Immature natural killer cell (primary cell): Measurements from ENCODE around the gene RAPGEF2. TPM values are rescaled to one million over a fixed set of nuclear protein-coding genes. Genes with fewer than 3 reads are reported as not detected.
"Not testable (repeated sequence)": the region's sequence is repeated elsewhere in the genome, so short reads cannot be mapped to it uniquely, and the experiment has no call there.

Experiments
- DNase-seq, 3 donors: peaks; one replicate each; pipeline ENCODE4 v3.0.0; 2022; ENCODE audit warnings: mixed read lengths in 1 of 3
- H3K27ac Mint-ChIP-seq, 6 donors: one replicate each; pipeline ENCODE4 v1.8.0; 2020; ENCODE audit warnings: mixed read lengths in 6 of 6, mild to moderate bottlenecking in 5 of 6, inconsistent platforms in 4 of 6, moderate library complexity in 3 of 6
- H3K27me3 Mint-ChIP-seq, 3 donors: one replicate each; pipeline ENCODE4 v1.8.0; 2020 to 2021; ENCODE audit warnings: low read depth in 3 of 3, mild to moderate bottlenecking in 3 of 3, mixed read lengths in 3 of 3, moderate library complexity in 3 of 3, inconsistent platforms in 1 of 3
- H3K36me3 Mint-ChIP-seq, 3 donors: one replicate each; pipeline ENCODE4 v1.8.0; 2020; ENCODE audit warnings: mixed read lengths in 3 of 3, inconsistent platforms in 2 of 3, mild to moderate bottlenecking in 2 of 3
- H3K4me1 Mint-ChIP-seq, 2 donors: one replicate each; pipeline ENCODE4 v1.8.0; 2020; ENCODE audit warnings: inconsistent platforms in 2 of 2, mild to moderate bottlenecking in 2 of 2, mixed read lengths in 2 of 2, moderate library complexity in 1 of 2
- H3K4me3 Mint-ChIP-seq, 5 donors: one replicate each; pipeline ENCODE4 v1.8.0; 2020; ENCODE audit warnings: mild to moderate bottlenecking in 5 of 5, mixed read lengths in 5 of 5, inconsistent platforms in 3 of 5, moderate library complexity in 3 of 5
- H3K9me3 Mint-ChIP-seq, 6 donors: one replicate each; pipeline ENCODE4 v1.8.0; 2020; ENCODE audit warnings: mild to moderate bottlenecking in 6 of 6, mixed read lengths in 6 of 6, inconsistent platforms in 4 of 6, moderate library complexity in 3 of 6
- polyA plus RNA-seq, 3 donors: library from polyadenylated mRNA; unstranded; fragments of 300-500 nt; fragmentation: Illumina TruSeq; gene quantifications; one replicate each; pipeline ENCODE4 v1.2.3, GENCODE V29; 2021

RAPGEF2 gene
- polyA plus RNA-seq, 3 donors from 2014 or later: 0.22 to 1.7 (median 0.46) TPM

DNA sequence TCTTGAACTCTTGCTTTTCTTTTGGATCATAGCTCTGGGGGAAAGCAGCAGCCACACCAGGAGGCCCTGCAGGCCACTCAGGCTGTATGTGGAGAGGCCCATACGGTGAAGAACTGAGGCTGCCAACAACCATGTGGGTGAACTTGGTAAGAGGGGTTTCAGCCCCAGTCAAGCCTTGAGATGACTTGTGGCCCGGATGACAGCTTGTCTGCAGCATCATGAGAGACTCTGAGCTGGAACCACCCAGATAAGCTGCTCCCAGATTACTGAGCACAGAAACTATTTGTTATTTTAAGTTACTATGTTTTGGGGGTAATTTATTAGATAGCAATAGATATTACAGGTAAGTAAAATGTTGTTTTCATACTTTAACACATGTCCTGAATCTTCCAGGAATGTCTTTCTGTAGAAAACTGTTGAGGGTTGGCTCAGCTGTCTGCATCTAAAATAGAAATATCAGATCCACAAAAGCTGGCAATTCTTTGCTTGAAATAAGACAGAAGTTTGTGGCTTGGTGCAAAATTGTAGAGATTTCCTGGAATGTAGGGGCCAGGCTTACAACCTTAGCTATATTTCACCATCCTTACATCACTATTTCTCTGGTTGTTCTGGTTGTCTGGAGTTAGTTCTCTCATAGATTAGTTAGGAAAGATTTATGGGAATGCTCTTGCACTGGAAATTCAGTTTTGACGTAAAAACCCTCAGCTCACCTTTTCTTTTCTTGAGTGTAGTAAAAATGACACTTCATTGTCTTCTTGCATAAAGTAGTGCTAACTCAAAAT lies 272.1 kb downstream of the RAPGEF2 start:
- H3K27me3 Mint-ChIP-seq: peaks cover 1 to 4% (median 2%) of the 10 kb centered on the region in 3 donors
- H3K27ac Mint-ChIP-seq: no peak overlapping the region
- H3K9me3 Mint-ChIP-seq: no peaks in the 10 kb centered on the region
- no peak for DNase-seq
- H3K4me1 Mint-ChIP-seq: no peaks in the 10 kb centered on the region
- no peak overlapping the region for H3K4me3 Mint-ChIP-seq
- H3K36me3 Mint-ChIP-seq: no peaks in the 10 kb centered on the region

DNA sequence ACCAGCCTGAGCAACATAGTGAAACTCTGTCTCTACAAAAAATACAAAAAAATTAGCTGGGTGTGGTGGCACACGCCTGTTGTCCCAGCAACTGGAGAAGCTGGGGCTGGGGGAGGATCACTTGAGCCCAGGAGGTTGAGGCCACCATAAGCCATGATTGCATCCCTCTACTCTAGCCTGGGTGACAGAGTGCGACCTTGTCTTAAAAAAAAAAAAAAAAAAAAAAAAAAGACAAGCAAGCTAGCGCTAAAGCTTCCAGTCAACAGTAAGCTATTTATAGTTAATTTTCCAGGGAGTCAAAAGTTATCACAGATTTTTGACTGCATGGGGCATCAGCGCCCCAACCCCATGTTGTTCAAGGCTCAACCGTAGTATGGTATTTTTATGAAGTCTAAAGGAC lies 273.4 kb downstream of the RAPGEF2 start:
- no peak for DNase-seq
- Mint-ChIP-seq H3K27me3 (peaks cover 0 to 4% (median 2%) of the 10 kb centered on the region in 3 donors), H3K36me3 (no peaks in the 10 kb centered on the region), H3K4me3 (no peak overlapping the region), H3K9me3 (no peaks in the 10 kb centered on the region), H3K27ac (no peak overlapping the region), H3K4me1 (no peaks in the 10 kb centered on the region)

DNA sequence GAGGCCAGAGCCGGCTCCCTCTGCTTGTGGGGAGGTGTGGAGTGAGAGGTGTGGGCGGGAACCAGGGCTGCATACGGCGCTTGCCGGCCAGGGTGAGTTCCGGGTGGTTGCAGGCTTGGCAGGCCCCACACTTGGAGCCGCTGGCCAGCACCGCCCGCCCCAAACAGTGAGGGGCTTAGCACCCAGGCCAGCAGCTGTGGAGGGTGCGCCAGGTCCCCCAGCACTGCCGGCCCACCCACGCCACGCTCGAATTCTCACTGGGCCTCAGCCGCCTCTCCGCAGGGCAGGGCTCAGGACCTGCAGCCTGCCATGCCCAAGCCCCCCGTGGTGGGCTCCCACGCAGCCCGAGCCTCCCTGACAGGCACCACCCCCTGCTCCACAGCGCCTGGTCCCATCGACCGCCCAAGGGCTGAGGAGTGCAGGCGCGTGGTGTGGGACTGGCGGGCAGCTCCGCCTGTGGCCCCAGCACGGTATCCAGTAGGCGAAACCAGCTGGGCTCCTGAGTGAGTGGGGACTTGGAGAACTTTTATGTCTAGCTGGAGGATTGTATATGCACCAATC lies 275.3 kb downstream of the RAPGEF2 start:
- Mint-ChIP-seq H3K9me3 (peaks cover 0 to 4% (median 0%) of the 10 kb centered on the region in 6 donors), H3K27ac (no peak overlapping the region), H3K27me3 (peaks cover 0 to 2% (median 2%) of the 10 kb centered on the region in 3 donors), H3K4me3 (no peak overlapping the region), H3K4me1 (peaks cover 0 to 2% of the 10 kb centered on the region in 2 donors), H3K36me3 (no peaks in the 10 kb centered on the region)
- no peak for DNase-seq

DNA sequence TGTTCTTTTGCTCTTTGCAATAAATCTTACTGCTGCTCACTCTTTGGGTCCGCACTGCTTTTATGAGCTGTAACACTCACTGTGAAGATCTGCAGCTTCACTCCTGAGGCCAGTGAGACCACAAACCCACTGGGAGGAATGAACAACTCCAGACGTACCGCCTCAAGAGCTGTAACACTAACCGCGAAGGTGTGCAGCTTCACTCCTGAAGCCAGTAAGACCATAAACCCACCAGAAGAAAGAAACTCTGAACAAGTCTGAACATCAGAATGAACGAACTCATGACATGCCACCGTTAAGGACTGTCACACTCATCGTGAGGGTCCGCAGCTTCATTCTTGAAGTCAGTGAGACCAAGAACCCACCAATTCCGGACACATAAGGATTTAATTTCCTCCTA lies 276.2 kb downstream of the RAPGEF2 start:
- not testable (repeated sequence) for H3K27me3 Mint-ChIP-seq, DNase-seq, H3K9me3 Mint-ChIP-seq, H3K27ac Mint-ChIP-seq, H3K4me3 Mint-ChIP-seq, H3K36me3 Mint-ChIP-seq, H3K4me1 Mint-ChIP-seq

- peaks cover 0 to 2% of the 10 kb centered on the region in 2 donors for H3K4me1 Mint-ChIP-seq
- no peak for DNase-seq
- H3K36me3 Mint-ChIP-seq: no peaks in the 10 kb centered on the region
- H3K27ac Mint-ChIP-seq: no peak overlapping the region
- no peak overlapping the region for H3K4me3 Mint-ChIP-seq
- H3K9me3 Mint-ChIP-seq: peaks cover 0 to 4% (median 0%) of the 10 kb centered on the region in 6 donors
- peaks cover 0 to 2% (median 2%) of the 10 kb centered on the region in 3 donors for H3K27me3 Mint-ChIP-seq
Measured at GRCh38 chr4:159379836-159380235, 277.0 kb downstream of the RAPGEF2 start.

- Mint-ChIP-seq H3K36me3 (no peaks in the 10 kb centered on the region), H3K4me3 (no peak overlapping the region), H3K9me3 (peaks cover 0 to 15% (median 6%) of the 10 kb centered on the region in 6 donors), H3K4me1 (peaks cover 0 to 2% of the 10 kb centered on the region in 2 donors), H3K27ac (no peak overlapping the region), H3K27me3 (peaks cover 3 to 6% (median 3%) of the 10 kb centered on the region in 3 donors)
- DNase-seq: no peak
Measured at GRCh38 chr4:159382856-159383561, 280.1 kb downstream of the RAPGEF2 start.

GRCh38 chr4:159383562-159383931 lies 280.7 kb downstream of the RAPGEF2 start:
- Mint-ChIP-seq H3K36me3 (no peaks in the 10 kb centered on the region), H3K4me3 (no peak overlapping the region), H3K27ac (no peak overlapping the region), H3K4me1 (peaks cover 0 to 2% of the 10 kb centered on the region in 2 donors), H3K27me3 (peaks cover 3 to 6% (median 3%) of the 10 kb centered on the region in 3 donors), H3K9me3 (peaks cover 0 to 15% (median 6%) of the 10 kb centered on the region in 6 donors)
- DNase-seq: no peak

- H3K27ac Mint-ChIP-seq: no peak overlapping the region
- H3K4me3 Mint-ChIP-seq: no peak overlapping the region
- peaks cover 0 to 2% of the 10 kb centered on the region in 2 donors for H3K4me1 Mint-ChIP-seq
- DNase-seq: no peak
- peaks cover 3 to 6% (median 3%) of the 10 kb centered on the region in 3 donors for H3K27me3 Mint-ChIP-seq
- peaks cover 0 to 15% (median 6%) of the 10 kb centered on the region in 6 donors for H3K9me3 Mint-ChIP-seq
- no peaks in the 10 kb centered on the region for H3K36me3 Mint-ChIP-seq
Measured at GRCh38 chr4:159384017-159384416, 281.1 kb downstream of the RAPGEF2 start.

- Mint-ChIP-seq H3K4me1 (peaks cover 0 to 2% of the 10 kb centered on the region in 2 donors), H3K4me3 (no peak overlapping the region), H3K27me3 (peaks cover 3 to 6% (median 3%) of the 10 kb centered on the region in 3 donors), H3K36me3 (no peaks in the 10 kb centered on the region), H3K27ac (no peak overlapping the region), H3K9me3 (peaks cover 0 to 15% (median 6%) of the 10 kb centered on the region in 6 donors)
- no peak for DNase-seq
Measured at GRCh38 chr4:159384632-159385031, 281.8 kb downstream of the RAPGEF2 start.

DNA sequence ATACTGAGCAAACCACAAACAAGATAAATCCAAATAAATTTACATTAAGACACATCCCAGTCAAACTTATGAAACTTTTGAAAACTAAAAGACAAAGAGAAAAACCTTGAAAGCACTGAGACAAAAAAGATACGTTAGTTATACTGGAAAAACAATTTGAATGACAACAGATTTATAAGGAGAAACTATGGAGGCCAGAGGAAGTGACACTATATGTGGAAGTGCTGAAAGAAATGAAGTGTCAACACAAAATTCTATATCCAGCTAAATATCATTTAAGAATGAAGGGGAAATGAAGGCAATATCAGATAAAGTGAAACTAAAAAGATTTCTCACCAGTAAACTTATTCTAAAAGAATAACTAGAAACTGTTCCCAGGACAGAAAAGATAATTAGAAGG lies 283.7 kb downstream of the RAPGEF2 start:
- H3K27ac Mint-ChIP-seq: no peak overlapping the region
- H3K9me3 Mint-ChIP-seq: peaks cover 0 to 15% (median 6%) of the 10 kb centered on the region in 6 donors
- H3K27me3 Mint-ChIP-seq: peaks cover 3 to 14% (median 4%) of the 10 kb centered on the region in 3 donors
- DNase-seq: no peak
- no peak overlapping the region for H3K4me3 Mint-ChIP-seq
- peaks cover 0 to 4% of the 10 kb centered on the region in 2 donors for H3K4me1 Mint-ChIP-seq
- H3K36me3 Mint-ChIP-seq: no peaks in the 10 kb centered on the region

- peaks cover 0 to 2% of the 10 kb centered on the region in 2 donors for H3K4me1 Mint-ChIP-seq
- H3K36me3 Mint-ChIP-seq: no peaks in the 10 kb centered on the region
- H3K4me3 Mint-ChIP-seq: no peak overlapping the region
- peaks cover 3 to 14% (median 6%) of the 10 kb centered on the region in 3 donors for H3K27me3 Mint-ChIP-seq
- no peak overlapping the region for H3K27ac Mint-ChIP-seq
- peaks cover 0 to 11% (median 6%) of the 10 kb centered on the region in 6 donors for H3K9me3 Mint-ChIP-seq
- DNase-seq: no peak
Measured at GRCh38 chr4:159389756-159390155, 286.9 kb downstream of the RAPGEF2 start.

- H3K4me1 Mint-ChIP-seq: peaks cover 0 to 2% of the 10 kb centered on the region in 2 donors
- H3K4me3 Mint-ChIP-seq: no peak overlapping the region
- peaks cover 0 to 11% (median 6%) of the 10 kb centered on the region in 6 donors for H3K9me3 Mint-ChIP-seq
- peaks cover 1 to 14% (median 6%) of the 10 kb centered on the region in 3 donors for H3K27me3 Mint-ChIP-seq
- H3K27ac Mint-ChIP-seq: no peak overlapping the region
- no peaks in the 10 kb centered on the region for H3K36me3 Mint-ChIP-seq
- no peak for DNase-seq
Measured at GRCh38 chr4:159390648-159391047, 287.8 kb downstream of the RAPGEF2 start.

GRCh38 chr4:159395693-159396092 lies 292.8 kb downstream of the RAPGEF2 start:
- Mint-ChIP-seq H3K4me3 (no peak overlapping the region), H3K27me3 (peaks cover 0 to 10% (median 3%) of the 10 kb centered on the region in 3 donors), H3K9me3 (no peaks in the 10 kb centered on the region), H3K27ac (no peak overlapping the region), H3K4me1 (peaks cover 0 to 2% of the 10 kb centered on the region in 2 donors), H3K36me3 (no peaks in the 10 kb centered on the region)
- no peak for DNase-seq

DNA sequence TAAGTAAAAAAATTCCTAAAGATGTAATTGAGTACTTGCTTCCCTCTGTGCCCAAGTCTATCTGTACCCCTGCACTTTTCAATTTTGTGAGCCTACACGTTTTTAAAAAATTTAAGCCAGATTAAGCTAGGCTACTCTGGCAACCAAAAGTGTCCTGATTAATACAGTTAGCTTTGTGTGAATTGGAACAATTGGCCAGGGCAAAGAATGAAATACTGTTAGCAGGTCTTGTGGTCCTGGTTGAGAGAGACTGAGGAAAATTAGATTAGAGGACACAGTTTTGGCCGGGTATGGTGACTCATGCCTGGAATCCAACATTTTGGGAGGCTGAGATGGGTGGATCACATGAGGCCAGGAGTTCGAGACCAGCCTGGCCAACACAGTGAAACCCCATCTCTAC lies 293.3 kb downstream of the RAPGEF2 start:
- no peaks in the 10 kb centered on the region for H3K9me3 Mint-ChIP-seq
- H3K27me3 Mint-ChIP-seq: peaks cover 0 to 8% (median 1%) of the 10 kb centered on the region in 3 donors
- H3K4me1 Mint-ChIP-seq: no peaks in the 10 kb centered on the region
- no peak overlapping the region for H3K4me3 Mint-ChIP-seq
- H3K36me3 Mint-ChIP-seq: no peaks in the 10 kb centered on the region
- no peak overlapping the region for H3K27ac Mint-ChIP-seq
- DNase-seq: no peak
